Cerebellar cortex (tissue), 1 donor: ENCODE data around the gene TIMM22.

ENCODE experiments used
- DNase-seq: peaks from one replicate; pipeline ENCODE4 v3.0.0-alpha.2; 2015; ENCODE audit warnings: low spot score

Gene TIMM22

DNA sequence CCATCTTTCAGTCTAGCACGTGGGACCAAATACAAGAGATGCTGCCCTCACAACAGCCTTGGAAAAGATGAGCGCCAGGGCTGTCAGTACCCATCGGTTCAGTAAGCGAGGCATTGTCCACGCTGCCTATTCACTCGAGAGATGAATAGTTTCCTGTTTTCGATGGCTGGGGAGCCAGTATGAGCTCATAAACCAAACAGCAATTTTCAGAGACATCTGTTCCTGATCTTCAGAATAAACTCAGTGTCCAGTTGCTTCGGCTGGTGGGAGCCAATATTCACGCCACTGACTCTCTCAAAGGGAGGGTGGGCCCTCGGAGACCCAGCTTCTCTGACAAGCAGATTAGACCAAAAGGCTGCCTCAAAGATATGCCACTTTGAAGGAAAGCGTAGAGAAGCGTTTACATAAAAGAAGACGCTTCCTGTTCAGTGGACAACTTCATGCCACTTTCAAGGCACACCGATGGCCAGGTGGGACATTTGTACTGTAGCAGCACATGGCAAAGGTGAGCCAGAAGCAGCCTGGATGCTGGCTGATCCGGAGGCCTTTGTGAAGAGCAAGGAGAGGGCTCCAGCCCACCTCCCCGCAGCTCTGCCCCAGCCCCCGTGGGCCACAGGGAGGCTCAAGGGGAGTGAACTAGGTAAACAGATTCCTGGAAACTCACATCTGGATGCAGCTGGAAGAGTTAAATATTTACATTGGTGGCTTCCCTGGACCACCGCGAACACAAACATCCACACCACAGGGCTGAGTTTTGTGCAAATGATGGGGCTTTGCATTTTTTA lies 6.0 kb downstream of the TIMM22 start:
- no peak for DNase-seq

GRCh38 chr17:1003633-1003971 lies 6.7 kb downstream of the TIMM22 start:
- no peak for DNase-seq

DNA sequence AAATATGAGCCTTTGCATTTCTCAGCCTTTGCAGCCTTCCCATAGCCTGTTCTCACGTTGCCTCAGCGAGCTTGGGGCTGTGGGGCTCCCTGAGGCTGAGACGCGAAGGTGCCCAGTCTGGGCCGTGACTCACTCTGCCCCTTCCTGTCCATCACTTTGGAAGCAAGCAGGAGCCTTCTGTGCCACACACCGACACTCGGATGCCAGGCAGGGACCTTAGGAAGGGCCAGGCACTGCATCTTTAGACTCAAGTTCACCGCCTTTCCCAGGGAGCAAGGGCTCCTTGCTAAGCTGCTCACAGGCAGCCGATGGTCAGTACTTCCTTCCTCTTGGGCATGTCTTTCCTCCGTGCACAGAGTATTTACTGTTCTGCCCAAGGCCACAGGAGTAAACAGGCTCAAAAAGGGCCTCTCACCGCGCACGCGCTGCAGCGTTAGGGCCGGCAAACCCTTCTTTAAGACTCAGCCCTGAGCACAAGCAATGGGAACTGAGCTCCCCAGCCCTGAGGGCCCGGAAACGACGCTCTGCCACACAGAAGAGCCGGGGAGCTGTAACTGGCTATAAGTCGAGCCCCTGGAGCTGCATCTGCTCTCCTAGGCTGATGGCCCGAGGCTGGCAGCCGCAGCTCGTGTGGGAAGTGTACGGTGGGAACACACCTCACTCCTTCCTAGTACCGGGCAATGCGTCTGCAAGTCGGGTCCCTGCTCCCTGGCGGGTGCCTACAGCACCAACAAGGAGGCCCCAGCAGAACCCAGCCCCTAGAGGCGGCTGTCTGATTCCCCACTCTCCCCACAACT lies 7.2 kb downstream of the TIMM22 start:
- DNase-seq, result no peak

GRCh38 chr17:1004769-1005295 lies 7.9 kb downstream of the TIMM22 start:
- no peak for DNase-seq

GRCh38 chr17:1005361-1005946 lies 8.5 kb downstream of the TIMM22 start:
- DNase-seq, result peak; percentile 90

DNA sequence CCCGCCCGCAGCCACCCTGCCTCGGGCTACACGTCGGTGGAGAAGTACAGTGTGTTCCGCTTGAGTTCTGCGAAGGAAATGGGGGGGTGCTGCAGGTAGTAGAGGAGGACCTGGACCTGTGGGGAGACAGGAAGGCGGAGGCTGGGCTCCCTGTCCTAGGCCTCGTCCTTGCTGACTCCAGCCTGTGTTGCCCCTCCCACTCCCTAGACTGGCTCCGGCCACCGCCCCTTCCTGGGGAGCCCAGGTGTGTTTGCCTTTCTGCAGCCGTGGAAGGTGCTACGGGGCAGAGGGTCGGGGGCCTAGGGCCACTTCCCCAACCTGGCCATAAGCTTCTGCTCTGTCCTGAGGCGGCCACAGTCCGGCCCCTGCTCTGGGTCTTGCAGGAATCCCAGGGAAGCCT lies 9.1 kb downstream of the TIMM22 start:
- DNase-seq, result no peak

GRCh38 chr17:1007310-1008007 lies 10.5 kb downstream of the TIMM22 start:
- DNase-seq, result no peak

DNA sequence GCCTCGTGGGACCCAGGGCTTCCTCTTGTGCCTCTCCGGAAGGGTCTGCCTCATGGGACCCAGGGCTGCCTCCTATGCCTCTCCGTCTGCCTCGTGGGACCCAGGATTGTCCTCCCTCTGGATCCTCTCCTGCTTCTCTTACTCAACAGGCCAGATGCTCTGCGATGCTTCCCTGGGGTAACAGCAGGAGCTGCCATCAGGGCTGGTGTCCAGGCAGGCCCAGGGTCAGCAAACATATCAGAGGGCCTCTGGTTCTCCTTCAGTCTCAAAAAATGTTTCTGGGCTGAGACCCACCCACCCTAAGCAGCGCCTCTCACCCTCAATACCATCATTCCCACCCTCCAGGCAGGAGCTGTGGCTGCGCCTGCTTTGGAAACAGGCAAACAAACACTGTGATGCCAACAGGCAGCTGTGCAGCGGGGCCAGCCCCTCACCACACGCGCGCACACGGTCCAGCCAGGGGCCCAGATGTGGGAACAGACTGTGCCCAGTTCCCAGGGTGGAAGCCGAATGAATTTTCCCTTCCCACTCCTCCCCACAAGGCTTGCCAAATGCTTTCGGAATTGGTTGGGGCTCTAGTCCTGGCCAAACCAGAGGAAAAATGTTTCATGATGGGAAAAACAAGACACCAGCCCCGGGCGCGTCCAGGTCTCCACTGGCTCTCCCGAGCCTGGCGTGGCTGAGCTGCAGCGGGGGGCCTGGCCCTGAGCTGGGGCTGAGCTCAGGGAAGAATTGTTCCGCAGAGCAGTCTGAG lies 11.3 kb downstream of the TIMM22 start:
- no peak for DNase-seq

GRCh38 chr17:1009229-1010085 lies 12.5 kb downstream of the TIMM22 start:
- no peak for DNase-seq

GRCh38 chr17:1010086-1010450 lies 13.1 kb downstream of the TIMM22 start:
- DNase-seq, result no peak

GRCh38 chr17:1010586-1010985 lies 13.7 kb downstream of the TIMM22 start:
- DNase-seq, result no peak

DNA sequence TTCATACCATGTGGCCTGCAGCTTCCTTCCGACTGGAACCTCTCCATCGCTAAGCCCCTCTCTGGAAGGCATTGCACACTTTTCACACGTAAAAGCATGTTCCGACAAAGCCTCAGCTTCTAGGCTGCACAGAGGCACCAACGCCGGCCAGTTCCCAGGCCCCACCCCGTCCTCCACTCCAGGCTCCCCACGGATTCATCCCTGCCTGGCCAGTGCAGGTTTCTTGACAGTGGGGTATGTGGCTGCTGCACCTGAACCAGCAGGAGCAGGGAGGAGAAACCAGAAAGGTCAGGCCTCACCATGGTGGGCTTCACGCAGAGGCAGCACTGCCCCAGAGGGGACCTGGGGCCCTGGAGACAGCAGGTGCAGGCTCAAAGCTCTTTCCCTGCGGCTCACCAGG lies 14.2 kb downstream of the TIMM22 start:
- no peak for DNase-seq

DNA sequence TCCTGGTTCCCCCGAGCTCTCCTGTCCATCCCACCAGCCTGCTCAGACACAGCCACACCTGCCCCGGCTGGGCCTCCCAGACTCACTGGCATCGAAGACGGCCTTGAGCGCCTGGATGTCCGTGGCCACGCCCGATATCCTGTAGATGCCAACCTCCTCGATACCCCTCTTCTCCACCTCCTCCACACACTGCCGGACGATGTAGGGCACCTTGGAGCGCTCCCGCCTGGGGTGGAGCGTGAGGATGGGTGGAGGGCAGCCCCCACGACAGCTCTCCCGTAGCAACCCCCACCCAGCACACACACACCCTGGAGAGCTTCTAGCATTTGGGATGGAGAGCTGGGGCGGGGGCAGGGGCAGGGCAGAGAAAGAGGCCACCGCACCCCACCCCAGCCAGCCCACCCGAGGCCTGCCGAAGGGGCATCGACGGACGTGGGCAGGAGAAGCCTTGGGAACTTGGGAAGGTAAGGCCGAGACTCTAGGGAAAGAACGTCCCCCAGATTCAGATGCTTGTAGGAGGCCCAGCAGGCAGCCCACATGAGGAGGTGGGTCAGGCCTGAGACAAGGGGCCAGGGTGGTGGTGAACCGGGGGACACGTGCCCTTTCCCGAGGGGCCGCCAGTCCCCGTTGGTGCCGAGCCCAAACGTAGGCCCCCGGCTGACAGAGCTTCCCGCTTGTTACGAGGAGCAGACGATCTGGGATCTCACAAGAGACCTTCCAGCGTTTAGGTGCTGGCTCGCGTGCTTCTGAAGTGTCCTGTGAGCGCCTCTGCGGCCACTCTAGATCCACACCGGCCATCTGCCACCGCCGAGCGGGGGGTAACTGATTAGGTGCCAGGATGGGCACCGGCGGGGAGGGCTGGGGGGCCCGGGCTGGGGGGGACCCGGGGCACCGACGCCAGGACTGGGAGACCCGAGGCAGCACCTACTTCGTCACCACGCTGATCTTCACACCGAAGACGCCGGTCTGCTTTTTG lies 15.1 kb downstream of the TIMM22 start:
- no peak for DNase-seq

DNA sequence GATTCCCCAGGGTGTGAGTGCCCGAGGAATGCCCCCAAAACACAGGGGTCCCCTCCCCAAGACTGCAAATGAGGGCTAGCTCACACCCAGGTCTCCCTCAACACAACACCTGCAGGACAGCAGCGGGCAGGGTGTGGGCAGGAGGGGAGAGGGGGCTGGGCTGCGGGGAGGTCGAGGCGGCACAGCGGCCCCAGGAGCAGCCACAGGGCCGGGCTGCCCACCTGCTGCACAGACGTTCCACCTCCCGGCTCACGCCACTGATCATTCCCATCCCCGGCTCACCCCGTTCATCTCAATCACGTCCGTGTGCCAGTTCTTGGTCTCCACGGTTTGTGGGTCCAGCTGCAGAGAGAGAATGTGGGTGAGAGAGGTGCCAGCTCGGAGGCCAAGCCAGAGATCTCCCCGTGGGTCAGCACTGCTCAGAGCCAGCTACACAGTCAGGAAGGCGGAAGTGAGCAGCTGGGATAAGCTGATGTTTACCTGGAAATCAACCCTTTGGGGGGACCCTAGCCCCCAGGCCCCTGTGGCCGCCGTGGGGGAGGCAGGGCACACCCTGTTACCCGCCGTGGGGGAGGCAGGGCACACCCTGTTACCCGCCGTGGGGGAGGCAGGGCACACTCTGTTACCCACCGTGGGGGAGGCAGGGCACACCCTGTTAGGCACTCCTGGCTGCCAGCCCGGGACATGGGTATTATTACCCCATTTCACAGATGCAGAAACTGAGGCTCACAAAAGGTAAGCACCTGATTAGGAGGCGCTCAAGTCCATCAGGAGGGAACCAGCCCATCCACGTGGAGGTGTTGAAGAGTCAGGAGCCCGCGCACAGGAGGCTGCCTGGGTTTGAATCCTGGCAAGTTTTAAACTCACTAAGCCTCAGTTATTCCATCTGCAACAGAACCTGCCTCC lies 16.1 kb downstream of the TIMM22 start:
- DNase-seq, result no peak

GRCh38 chr17:1013729-1014090 lies 16.8 kb downstream of the TIMM22 start:
- DNase-seq, result no peak

DNA sequence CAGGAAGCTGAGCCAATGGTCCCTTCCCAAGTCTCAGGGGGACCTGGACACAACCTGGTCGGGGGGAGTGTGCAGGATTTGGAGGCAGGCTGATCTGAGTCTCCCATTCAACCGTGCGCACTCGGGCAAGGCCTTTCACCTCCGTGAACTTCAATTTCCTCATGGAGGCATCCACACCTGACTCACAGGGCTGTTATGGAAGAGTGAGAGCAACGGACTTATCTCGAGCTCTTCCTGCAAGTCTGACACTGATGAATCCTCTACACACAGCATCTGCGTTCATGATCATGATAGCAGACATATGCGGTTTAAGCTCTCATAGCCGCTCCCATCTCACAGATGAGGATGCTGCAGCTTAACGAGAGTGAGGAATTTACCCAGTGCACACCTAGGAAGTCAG lies 21.6 kb downstream of the TIMM22 start:
- no peak for DNase-seq

GRCh38 chr17:1019451-1019850 lies 22.5 kb downstream of the TIMM22 start:
- no peak for DNase-seq

DNA sequence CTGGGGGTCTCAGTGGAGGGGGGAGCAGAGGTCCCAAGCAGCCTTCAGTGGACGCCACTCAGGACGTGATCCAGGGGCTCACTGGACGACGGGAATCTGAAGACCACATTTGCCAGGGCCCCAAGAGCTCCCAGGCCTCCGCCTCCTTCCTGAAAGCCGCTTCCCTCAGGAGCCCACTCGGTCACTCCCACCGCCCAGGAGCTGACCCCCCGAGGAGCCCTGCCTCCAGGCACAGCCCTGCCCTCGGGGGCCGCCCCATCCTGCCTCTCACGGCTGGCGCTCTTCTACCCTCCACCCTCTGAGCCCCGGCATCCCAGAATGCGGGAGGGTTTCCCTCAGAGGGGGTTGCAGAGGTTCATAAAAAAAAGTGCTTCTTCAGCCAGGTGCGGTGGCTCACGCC lies 24.2 kb downstream of the TIMM22 start:
- DNase-seq, result no peak
